H1 (cell line): Measurements from ENCODE around the gene DCLK1. TPM values are rescaled to one million over a fixed set of nuclear protein-coding genes. Genes with fewer than 3 reads are reported as not detected.

Source experiments
- CTCF ChIA-PET: fragments of 300-600 bp; sonication (Branson Sonifier 250); formaldehyde crosslinking; loops from one replicate; lab custom pipeline; 2021; ENCODE audit not compliant: partially characterized antibody; lab: Charles Lee
- POLR2A ChIA-PET: fragments of 300-600 bp; sonication (Branson Sonifier 250); formaldehyde crosslinking; loops from one replicate; lab custom pipeline; 2021; ENCODE audit warnings: inconsistent platforms; ENCODE audit not compliant: partially characterized antibody; lab: Charles Lee
- DNase-seq, 2 experiments: peaks; one replicate each; pipeline versions ENCODE4 v3.0.0 to v3.0.0-alpha.2; 2010 to 2022; ENCODE audit warnings: low spot score in 2 of 2, low read depth in 1 of 2, mixed read lengths in 1 of 2
- FAIRE-seq: peaks from 2 replicates; lab custom pipeline; 2011; peaks lifted over from hg19 to GRCh38; lab: Jason Lieb, UNC
- H2AFZ ChIP-seq: 2 replicates; pipeline ENCODE4 v1.8.1; 2012; ENCODE audit warnings: low read length, inconsistent platforms
- H2AK5ac ChIP-seq: 2 replicates; pipeline ENCODE4 v1.6.1; 2013; ENCODE audit warnings: low read depth, low read length
- H2BK120ac ChIP-seq: replicated peaks from 2 replicates; pipeline ENCODE3; 2013; ENCODE audit warnings: low read depth, low read length, inconsistent platforms
- H2BK12ac ChIP-seq: 2 replicates; pipeline ENCODE4 v1.6.1; 2013; ENCODE audit warnings: low read depth, low read length
- H2BK15ac ChIP-seq: 2 replicates; pipeline ENCODE4 v1.6.1; 2013; ENCODE audit warnings: low read length
- H2BK20ac ChIP-seq: 2 replicates; pipeline ENCODE4 v1.6.1; 2013; ENCODE audit warnings: low read length
- H2BK5ac ChIP-seq: 2 replicates; pipeline ENCODE4 v1.6.1; 2013; ENCODE audit warnings: low read depth, low read length
- H3K14ac ChIP-seq: 2 replicates; pipeline ENCODE4 v1.6.1; 2013; ENCODE audit warnings: inconsistent platforms; ENCODE audit not compliant: insufficient read length
- H3K18ac ChIP-seq: 2 replicates; pipeline ENCODE4 v1.6.1; 2013; ENCODE audit warnings: low read length; ENCODE audit errors: extremely low read depth
- H3K23ac ChIP-seq: 2 replicates; pipeline ENCODE4 v1.6.1; 2013; ENCODE audit warnings: inconsistent platforms; ENCODE audit not compliant: insufficient read length
- H3K23me2 ChIP-seq: 2 replicates; pipeline ENCODE4 v1.6.1; 2013; ENCODE audit warnings: low read depth, low read length
- H3K27ac ChIP-seq: 2 replicates; pipeline ENCODE4 v1.6.1; 2011; ENCODE audit warnings: low read depth, low read length, inconsistent platforms
- H3K27me3 ChIP-seq, 4 experiments: replicated peaks in 1 of 4; 1 replicate in 1 of 4; 2 replicates in 3 of 4; pipeline versions ENCODE4 v1.6.1 to v1.8.1; 2011 to 2013; ENCODE audit warnings: low read length in 3 of 4, mild to moderate bottlenecking in 3 of 4, inconsistent platforms in 2 of 4, mixed read lengths in 2 of 4, moderate library complexity in 1 of 4; ENCODE audit not compliant: control insufficient read depth in 3 of 4, insufficient read depth in 3 of 4; ENCODE audit errors: extremely low read depth in 1 of 4
- H3K36me3 ChIP-seq, 4 experiments: 2 replicates each; pipeline versions ENCODE4 v1.6.1 to v1.8.1; 2011 to 2013; ENCODE audit warnings: mild to moderate bottlenecking in 4 of 4, low read length in 3 of 4, moderate library complexity in 2 of 4, control low read depth in 1 of 4, inconsistent platforms in 1 of 4; ENCODE audit not compliant: insufficient read depth in 4 of 4, control insufficient read depth in 2 of 4
- H3K4ac ChIP-seq: replicated peaks from 2 replicates; pipeline ENCODE3; 2013; ENCODE audit warnings: low read length, low read depth, mixed read lengths, inconsistent platforms; ENCODE audit not compliant: insufficient read length
- H3K4me1 ChIP-seq, 4 experiments: replicated peaks in 1 of 4; 1 replicate in 1 of 4; 2 replicates in 3 of 4; pipeline versions ENCODE4 v1.6.1 to v1.8.1; 2011 to 2013; ENCODE audit warnings: low read length in 3 of 4, inconsistent platforms in 2 of 4, mixed read lengths in 1 of 4; ENCODE audit not compliant: insufficient read depth in 4 of 4, control insufficient read depth in 3 of 4
- H3K4me2 ChIP-seq, 2 experiments: 2 replicates each; pipeline versions ENCODE4 v1.6.1 to v1.8.1; 2011 to 2013; ENCODE audit warnings: low read depth in 2 of 2, low read length in 2 of 2, control low read depth in 1 of 2, inconsistent platforms in 1 of 2, mild to moderate bottlenecking in 1 of 2; ENCODE audit not compliant: insufficient read depth in 1 of 2
- H3K4me3 ChIP-seq, 4 experiments: fragments of 200-600, 300-600 bp in 1 of 4; sonication (generic), shearing (Covaris generic), sonication (Bioruptor Twin) in 1 of 4; 2 replicates each; pipeline versions ENCODE4 v1.5.1 to v1.8.1; 2011 to 2016; ENCODE audit warnings: low read length in 4 of 4, low read depth in 3 of 4, control low read depth in 2 of 4, inconsistent platforms in 2 of 4, mild to moderate bottlenecking in 2 of 4, mixed read lengths in 1 of 4, moderate library complexity in 1 of 4; ENCODE audit not compliant: insufficient read depth in 2 of 4; ENCODE audit errors: extremely low read depth in 1 of 4
- H3K56ac ChIP-seq: replicated peaks from 2 replicates; pipeline ENCODE3; 2013; ENCODE audit warnings: low read depth, mild to moderate bottlenecking, mixed read lengths, low read length, inconsistent platforms; ENCODE audit not compliant: insufficient read length
- H3K79me1 ChIP-seq: 2 replicates; pipeline ENCODE4 v1.6.1; 2013; ENCODE audit warnings: low read depth, low read length, control low read depth
- H3K79me2 ChIP-seq, 2 experiments: 2 replicates each; pipeline versions ENCODE4 v1.6.1 to v1.8.1; 2012 to 2013; ENCODE audit warnings: low read length in 2 of 2, mild to moderate bottlenecking in 2 of 2, inconsistent platforms in 1 of 2; ENCODE audit not compliant: insufficient read depth in 2 of 2, control insufficient read depth in 1 of 2
- H3K9ac ChIP-seq, 4 experiments: replicated peaks in 1 of 4; 1 replicate in 1 of 4; 2 replicates in 3 of 4; pipeline versions ENCODE4 v1.6.1 to v1.8.1; 2011 to 2013; ENCODE audit warnings: low read depth in 3 of 4, low read length in 3 of 4, control low read depth in 2 of 4, mild to moderate bottlenecking in 2 of 4, moderate library complexity in 2 of 4, inconsistent platforms in 1 of 4; ENCODE audit errors: extremely low read depth in 1 of 4
- H3K9me3 ChIP-seq, 2 experiments: 2 replicates each; pipeline versions ENCODE4 v1.6.1 to v1.8.1; 2012 to 2013; ENCODE audit warnings: mild to moderate bottlenecking in 2 of 2, moderate library complexity in 2 of 2, control low read depth in 1 of 2, inconsistent platforms in 1 of 2, low read depth in 1 of 2, low read length in 1 of 2, mixed read lengths in 1 of 2; ENCODE audit not compliant: insufficient read depth in 2 of 2
- H4K20me1 ChIP-seq, 2 experiments: replicated peaks in 1 of 2; 2 replicates each; pipeline versions ENCODE3 to v1.8.1; 2011 to 2013; ENCODE audit warnings: inconsistent platforms in 2 of 2, low read length in 2 of 2, mild to moderate bottlenecking in 1 of 2; ENCODE audit not compliant: insufficient read depth in 2 of 2, control insufficient read depth in 1 of 2
- H4K5ac ChIP-seq: 2 replicates; pipeline ENCODE4 v1.6.1; 2013; ENCODE audit warnings: low read length, low read depth, mixed read lengths, inconsistent platforms; ENCODE audit not compliant: insufficient read length
- H4K8ac ChIP-seq: 2 replicates; pipeline ENCODE4 v1.8.0; 2013; ENCODE audit warnings: mild to moderate bottlenecking, moderate library complexity, low read length, inconsistent platforms; ENCODE audit not compliant: insufficient read depth; ENCODE audit errors: extremely low read depth
- H4K91ac ChIP-seq: replicated peaks from 2 replicates; pipeline ENCODE3; 2013; ENCODE audit warnings: low read length, mixed read lengths, inconsistent platforms; ENCODE audit not compliant: insufficient read length
- MAFK ChIP-seq: IDR thresholded peaks from 2 replicates; pipeline ENCODE4 v1.6.1; 2012; ENCODE audit warnings: low read depth, mild to moderate bottlenecking, improper control_type of control experiment, low read length
- SP4 ChIP-seq: IDR thresholded peaks from 2 replicates; pipeline ENCODE4 v1.6.1; 2012; ENCODE audit warnings: low read length, inconsistent platforms
- WGBS, 2 experiments: shearing (Covaris generic) in 1 of 2; methylation state at CpG; one replicate each; pipeline versions ENCODE4 v1.1.6 to v1.1.7; 2013 to 2015; ENCODE audit warnings: low lambda C conversion rate in 2 of 2, mixed read lengths in 2 of 2, inconsistent platforms in 1 of 2, low coverage in 1 of 2, missing lambda C conversion rate in 1 of 2; ENCODE audit not compliant: insufficient replicate concordance in 2 of 2, insufficient coverage in 1 of 2, insufficient read length in 1 of 2; ENCODE audit errors: extremely low coverage in 1 of 2, missing lambda C conversion rate in 1 of 2; 5-methylcytosine and 5-hydroxymethylcytosine counted together
- polyA plus RNA-seq, 7 experiments: library from polyadenylated mRNA; depleted of rRNA in 3 of 7; stranded (reverse) in 5 of 7; unstranded in 2 of 7; fragments of >200 nt in 5 of 7; fragments of 200-250 nt in 2 of 7; gene quantifications; 1 replicate in 5 of 7; 2 replicates in 1 of 7; 4 replicates in 1 of 7; pipeline versions ENCODE4 v1.2.1 to v1.2.3, GENCODE V29; 2011 to 2013; ENCODE audit warnings: missing spikeins in 2 of 7, mixed read lengths in 2 of 7
- total RNA-seq: library from RNA; stranded (reverse); fragmentation: NEBNext Ultra II Directional; extraction: Animal tissue kit (Norgen Biotek cat#: 25700); gene quantifications from 2 replicates; pipeline ENCODE4 v1.2.1, GENCODE V29; 2021
- TF ChIP-seq, protein P1 (sequence below): IDR thresholded peaks from 2 replicates; pipeline ENCODE4 v1.6.1; 2012; ENCODE audit warnings: low read length, inconsistent platforms

The DCLK1 gene
- total and polyA plus RNA-seq, 2 of the 8 experiments (the other 6 are each of a cell fraction or from before 2014, with no cell fraction given) = 22.8 to 41.0 TPM

DNA sequence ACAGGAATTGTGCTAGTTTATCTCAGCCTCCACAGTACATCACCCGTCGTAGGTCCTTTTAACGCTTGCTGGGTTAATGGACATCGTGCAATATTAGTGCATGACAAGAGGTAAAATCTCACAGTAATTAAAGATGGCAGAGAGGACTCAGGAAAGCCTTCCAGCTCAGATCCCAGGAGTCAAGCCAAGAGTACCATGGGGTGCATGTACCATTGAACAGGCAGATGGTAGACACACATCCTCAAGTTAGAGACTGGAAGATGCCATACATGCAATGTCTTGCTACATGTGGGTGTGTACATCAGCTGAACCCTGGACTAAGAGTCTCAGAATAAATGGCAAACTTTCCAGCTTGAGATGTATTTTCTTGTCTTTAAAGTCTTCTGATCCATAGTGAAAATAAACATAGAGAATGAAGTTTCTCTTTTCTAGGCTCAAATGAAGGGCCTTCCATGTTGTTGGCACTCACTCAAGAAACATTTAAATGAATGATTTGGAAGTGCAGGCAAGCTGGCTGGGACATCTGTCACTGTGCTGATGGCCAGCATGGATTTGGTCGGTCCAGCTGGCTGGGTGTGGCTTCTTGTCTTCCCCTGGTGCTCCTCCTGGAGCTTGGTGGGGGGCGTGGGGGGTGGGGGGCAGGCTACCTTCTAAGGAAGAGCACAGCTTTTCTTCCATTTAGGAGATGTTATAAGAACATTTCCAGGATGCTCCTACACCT lies 363.8 kb downstream of the DCLK1 start:
- H3K4ac ChIP-seq = no peak overlapping the region
- no peak overlapping the region for H3K27ac ChIP-seq
- no peaks in the 10 kb centered on the region for H3K4me1 ChIP-seq
- H3K4me2 ChIP-seq = no peak overlapping the region
- H3K4me3 ChIP-seq = no peak overlapping the region
- FAIRE-seq (no peak), DNase-seq (no peak)
- no peak overlapping the region for H3K18ac ChIP-seq
- no peak overlapping the region for H4K91ac ChIP-seq
- 94% methylated on average over 6 of the region's 6 CpGs; no CpG with 5 or more reads in 1 of the 2 experiments for WGBS, 2 experiments
- ChIA-PET POLR2A (interaction anchor here (0.6 kb wide), 1 partner anchor 19 kb away, joined by 5 read pairs; no protein-coding TSS in a partner anchor), CTCF (interaction anchor here (1.1 to 1.8 kb wide), 2 partner anchors 20 to 140 kb away, joined by 4 to 6 read pairs; no protein-coding TSS in a partner anchor)
- H3K36me3 ChIP-seq = no peaks in the 10 kb centered on the region
- no peak overlapping the region for H2BK15ac ChIP-seq
- H3K79me2 ChIP-seq = no peaks in the 10 kb centered on the region
- peaks cover 12% of the 10 kb centered on the region for H3K23me2 ChIP-seq
- H3K9me3 ChIP-seq = 0 out of 4 replicates have a peak, but pooled peaks cover 0 to 4% of the 10 kb centered on the region in 2 experiments
- H2BK5ac ChIP-seq = no peak overlapping the region
- H3K14ac ChIP-seq = no peak overlapping the region
- no peaks in the 10 kb centered on the region for H3K27me3 ChIP-seq
- H2BK20ac ChIP-seq = no peak overlapping the region
- no peak overlapping the region for H3K56ac ChIP-seq
- no peak overlapping the region for H3K9ac ChIP-seq
- no peak overlapping the region for H4K5ac ChIP-seq
- no peak overlapping the region for H3K23ac ChIP-seq
- no peak overlapping the region for H2BK120ac ChIP-seq
- no peak overlapping the region for H2BK12ac ChIP-seq
- H4K20me1 ChIP-seq = peaks cover 0 to 9% of the 10 kb centered on the region in 2 experiments
- no peak overlapping the region for H2AFZ ChIP-seq
- H2AK5ac ChIP-seq = no peak overlapping the region
- H3K79me1 ChIP-seq = no peaks in the 10 kb centered on the region
- no peak overlapping the region for H4K8ac ChIP-seq
- TF ChIP-seq MAFK = no peak
- TF ChIP-seq, protein P1, sequence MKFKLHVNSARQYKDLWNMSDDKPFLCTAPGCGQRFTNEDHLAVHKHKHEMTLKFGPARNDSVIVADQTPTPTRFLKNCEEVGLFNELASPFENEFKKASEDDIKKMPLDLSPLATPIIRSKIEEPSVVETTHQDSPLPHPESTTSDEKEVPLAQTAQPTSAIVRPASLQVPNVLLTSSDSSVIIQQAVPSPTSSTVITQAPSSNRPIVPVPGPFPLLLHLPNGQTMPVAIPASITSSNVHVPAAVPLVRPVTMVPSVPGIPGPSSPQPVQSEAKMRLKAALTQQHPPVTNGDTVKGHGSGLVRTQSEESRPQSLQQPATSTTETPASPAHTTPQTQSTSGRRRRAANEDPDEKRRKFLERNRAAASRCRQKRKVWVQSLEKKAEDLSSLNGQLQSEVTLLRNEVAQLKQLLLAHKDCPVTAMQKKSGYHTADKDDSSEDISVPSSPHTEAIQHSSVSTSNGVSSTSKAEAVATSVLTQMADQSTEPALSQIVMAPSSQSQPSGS = no peak
- TF ChIP-seq SP4 = no peak
